Cortex of kidney (tissue), 1 donor: ENCODE data around the gene PSAP.

Experiments used
- DNase-seq: peaks from one replicate; lab custom pipeline; 2025; lab: John Stamatoyannopoulos, UW

PSAP gene

DNA sequence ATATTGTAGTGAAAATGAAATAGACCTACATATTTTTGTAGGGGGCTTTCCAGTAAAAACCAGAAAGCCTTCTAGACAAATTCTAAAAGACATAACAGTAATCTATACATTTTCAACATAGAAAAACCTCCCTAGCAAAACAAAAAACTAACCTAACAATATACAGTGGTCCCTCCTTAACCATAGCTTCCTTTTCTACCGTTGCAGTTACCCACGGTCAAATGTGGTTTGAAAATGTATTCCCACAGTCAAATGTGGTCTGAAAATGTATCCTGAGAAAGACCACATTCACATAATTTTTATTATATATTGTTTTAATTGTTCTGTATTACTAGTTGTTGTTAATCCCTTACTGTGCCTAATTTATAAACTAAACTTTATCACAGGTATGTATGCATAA, 6.4 kb downstream of the PSAP start:
- no peak for DNase-seq

DNA sequence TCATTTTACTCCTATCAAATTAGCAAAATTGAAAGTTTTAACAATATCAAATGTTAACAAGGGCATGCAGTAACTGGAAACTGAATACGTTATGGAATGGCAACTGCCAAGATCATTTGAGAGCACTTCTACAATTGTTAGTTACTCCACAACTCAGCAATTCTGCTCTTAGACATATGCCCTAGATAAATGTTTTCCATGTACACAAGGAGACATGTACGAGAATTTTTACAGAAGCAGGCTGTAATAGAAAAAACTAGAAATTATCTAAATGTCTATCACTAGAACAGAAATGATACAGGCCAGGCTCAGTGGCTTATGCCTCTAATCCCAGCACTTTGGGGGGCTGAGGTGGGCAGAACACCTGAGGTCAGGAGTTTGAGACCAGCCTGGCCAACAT, 7.0 kb downstream of the PSAP start:
- DNase-seq, result no peak

DNA sequence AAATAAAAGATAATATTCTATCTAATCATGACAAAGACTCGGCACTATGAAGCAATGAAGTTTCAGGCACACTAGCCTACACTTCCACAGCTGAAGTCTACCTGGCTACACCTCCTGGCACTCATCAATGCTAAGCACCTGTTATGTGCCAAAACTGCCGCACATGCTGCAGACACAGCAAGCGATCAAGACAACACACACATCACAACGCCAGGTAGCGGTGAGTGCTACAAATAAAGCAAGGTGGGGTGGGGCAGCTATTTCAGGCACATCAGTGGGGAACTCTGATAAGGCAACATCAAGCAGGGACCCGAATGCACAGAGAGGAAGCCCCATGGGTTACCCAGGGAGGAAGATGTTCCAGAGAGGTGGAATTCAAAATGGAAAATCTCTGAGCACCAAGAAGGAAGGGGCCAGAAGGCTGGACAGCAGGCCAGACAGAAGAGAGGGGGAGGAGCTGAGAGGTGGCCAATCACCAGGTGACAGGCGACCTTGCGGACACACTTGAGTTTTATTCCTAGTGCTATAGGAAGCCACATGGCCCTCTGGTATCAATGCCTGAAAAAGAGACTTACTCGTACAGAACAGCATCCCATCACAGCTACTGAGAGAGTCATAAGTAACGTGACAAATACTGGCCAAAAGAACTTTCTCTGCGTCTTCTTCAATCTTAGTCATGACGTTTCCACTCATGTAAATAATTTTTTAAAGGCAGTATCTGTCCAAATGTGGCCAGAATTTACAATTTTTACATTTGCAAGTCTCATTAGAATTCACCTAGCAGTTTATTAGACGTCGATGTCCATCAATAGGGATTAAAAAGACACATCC, 8.0 kb downstream of the PSAP start:
- no peak for DNase-seq

DNA sequence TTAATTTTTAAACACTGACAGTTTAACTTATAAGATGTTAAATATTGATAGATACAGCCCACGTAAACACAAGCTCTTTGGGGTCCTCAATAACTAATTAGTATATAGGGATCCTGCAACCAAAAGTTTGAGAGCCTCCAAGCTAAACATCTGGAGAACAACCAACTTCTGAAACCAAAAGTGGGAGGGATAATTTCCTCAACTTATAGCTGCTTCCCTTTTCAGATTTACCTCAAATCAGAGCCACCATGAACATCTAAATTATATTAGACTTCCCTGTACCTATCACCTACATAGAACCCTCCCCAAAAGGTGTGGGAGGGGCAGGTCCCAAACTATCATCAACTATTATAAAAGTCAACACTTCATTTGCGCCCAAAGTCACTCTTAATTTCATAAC, 8.6 kb downstream of the PSAP start:
- no peak for DNase-seq

DNA sequence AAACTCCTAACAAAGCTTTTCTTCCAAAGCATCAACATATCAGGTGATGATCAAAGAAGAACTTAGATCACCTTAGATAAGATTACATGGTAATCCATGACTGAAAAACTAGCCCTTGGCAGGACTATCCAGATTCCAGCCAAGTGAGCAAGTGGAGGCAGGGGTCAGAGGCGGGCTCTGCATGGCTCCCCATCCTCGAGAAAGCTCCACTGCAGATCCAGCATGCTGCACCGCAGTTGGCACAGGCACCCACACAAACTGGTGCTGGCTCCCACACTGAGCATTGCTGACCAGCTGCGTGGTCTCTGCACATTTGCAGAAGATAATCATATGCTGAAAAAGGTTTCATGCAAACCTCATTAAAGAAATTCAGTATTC, 10.1 kb downstream of the PSAP start:
- no peak for DNase-seq

DNA sequence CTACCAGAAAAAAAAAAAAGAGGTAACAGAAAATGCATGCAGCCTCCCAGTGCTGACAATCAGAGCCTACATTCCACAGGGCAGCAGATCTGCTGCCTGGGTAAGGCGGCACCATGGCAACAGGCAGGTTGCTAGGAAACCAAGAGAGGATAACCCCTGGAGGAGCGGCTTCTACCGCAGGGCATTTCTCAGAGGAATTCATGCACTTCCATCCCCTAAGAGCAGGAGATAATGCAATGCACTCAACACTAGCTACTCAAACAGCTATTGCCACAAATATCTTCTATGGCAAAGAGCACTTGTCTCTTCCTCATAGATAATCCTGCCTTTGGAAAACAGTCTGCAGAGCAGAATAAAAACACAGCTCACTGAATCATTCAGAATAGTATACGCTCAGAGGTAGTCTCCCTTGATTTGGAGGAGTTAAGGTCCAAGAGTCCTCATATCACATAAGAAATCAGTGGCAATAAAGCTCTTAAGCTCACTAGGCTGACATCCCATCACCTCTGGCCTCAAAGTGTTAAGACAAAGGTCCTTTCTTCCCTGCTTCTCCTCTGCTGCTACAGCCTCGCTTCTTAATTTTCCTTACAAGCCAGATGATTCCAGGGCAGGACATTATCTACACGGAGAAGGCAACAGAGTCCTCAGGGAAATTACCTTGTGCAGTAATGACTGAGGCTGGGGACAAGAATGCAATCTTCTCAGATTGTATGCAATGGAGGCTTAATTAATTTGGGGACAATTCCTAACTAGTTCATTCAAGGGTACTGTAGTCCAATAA, 10.7 kb downstream of the PSAP start:
- no peak for DNase-seq

DNA sequence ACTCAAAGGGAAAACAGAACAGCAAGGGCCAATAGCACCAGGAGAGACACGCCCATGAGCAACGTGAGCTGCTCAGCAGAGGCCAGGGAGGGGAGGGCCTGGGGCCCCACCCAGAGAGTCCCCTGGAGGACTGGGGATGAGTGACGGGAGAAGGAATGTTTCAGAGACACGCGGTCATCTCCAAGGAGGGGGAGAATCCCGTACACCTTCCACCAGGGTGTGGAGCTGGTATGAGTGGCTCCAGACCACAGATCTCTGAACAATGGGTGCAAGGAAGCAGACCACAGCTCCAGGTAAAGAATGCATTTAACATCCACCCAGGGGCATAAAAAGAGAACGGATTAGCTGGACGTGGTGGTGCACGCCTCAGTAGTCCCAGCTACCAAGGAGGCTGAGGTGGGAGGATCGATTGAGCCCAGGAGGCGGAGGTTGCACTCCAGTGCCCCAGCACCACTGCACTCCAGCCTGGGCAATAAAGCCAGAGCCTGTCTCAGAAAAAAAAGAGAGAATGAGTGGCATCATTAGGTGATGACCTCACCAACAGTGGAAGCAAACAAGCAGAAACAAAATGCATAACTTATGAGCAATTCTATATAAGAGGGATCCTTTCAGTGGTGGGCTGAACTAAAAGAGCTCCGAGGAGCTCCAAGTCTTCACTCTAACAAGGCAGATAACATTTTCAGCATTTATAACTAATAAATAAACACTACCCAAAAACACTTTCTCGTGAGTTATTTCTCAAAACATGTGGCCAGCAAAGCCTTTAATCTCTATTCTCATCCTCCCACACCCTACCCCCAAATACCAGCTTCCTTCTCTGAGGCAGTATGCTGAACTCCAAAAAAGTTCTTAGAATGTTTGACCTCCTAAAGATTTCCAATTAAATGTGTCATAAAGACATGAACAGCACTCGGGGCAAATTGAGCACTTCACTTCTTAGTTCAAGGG, 12.5 kb downstream of the PSAP start:
- no peak for DNase-seq

DNA sequence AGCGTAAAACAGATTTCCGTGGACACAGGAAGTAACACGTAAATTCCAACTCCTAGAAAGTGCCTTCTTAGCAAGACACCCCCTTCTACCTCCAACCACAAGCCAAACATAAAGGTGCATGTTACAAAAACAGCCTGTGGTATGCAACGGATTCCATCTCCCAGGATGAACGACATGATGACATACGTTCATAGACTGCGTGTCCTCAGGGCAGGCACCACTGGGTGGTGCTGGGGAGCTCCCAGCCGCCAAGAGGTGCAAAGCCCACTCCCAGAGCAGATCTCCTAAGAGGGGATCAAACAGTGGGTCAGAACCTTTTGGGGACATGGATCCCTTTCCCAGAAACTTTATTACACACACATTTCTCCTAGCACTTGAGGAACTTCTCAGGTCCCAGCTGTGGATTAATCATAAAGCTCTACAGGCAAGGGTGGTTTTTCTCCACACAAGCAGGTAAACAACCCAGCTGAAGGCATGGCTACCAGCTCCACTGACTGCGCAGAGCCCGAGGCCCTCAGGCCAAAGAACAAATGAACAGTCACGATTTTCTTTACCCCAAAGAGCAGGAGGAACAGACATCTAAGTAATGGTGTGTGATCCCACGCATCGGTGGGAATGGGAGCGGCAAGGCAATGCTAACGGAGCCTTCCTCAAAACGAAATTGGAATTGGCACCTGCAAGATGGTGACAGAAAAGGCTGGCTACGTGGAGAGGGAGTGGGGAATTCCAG, 13.8 kb downstream of the PSAP start:
- DNase-seq, result no peak

DNA sequence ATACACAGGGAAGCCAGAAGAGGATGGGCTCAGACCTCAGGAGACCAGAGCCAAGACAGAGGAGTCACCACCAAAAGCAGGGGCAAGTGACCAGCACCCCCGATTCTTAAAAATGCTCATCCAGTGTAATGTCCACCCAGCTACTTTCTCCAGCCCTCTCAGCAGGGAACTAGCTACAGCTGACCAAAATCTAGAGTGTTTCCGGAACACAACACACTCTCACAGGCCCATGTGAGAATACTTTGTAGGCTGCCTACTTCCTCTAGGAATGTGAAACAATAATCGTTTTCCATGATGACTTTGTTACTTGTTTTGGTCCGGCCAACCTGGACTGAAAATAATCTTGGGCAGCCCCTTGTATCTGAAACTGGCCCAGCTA, 14.5 kb downstream of the PSAP start:
- no peak for DNase-seq

DNA sequence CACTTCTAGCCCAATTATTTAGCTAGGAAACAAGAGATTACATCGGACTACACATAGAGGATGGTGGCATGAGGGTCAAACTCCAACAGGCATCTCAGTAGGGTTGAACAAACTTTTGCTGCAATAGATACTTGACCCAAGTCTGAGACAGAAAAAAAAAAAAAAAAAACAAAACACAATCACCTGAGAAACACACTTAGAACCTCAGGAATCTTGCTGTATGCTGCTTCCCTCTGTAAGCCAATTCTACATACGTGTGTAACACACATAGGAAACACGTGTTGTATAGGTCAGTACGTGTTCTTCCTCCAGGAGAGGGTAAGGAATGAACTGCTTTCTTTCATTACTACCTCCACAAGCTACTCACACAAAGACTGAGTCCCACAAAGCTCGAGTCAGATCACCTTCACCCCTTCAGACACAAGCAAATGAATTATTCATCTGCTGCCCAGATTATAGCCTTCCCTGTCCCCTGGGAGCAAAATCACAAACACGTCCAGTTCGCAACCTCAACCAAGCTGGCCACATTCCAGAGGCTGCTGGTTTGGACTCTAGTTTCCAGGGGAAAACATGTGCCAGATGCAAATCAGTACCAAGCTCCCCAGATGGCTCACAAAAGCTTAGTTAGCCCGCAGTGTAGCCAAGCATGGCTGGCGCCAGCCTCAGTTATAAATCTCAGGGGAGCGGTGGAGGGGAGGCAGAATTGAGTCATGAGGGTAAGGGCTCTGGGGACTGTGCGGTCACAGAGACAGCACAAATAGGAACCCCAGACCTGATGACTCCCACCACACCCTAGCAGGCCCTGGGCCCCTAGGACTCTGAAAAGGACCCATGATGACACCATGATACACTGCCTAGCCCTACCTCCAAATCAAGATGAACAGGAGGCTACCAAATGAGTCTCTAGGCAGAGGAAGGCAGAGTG, 15.1 kb downstream of the PSAP start:
- DNase-seq, result no peak

DNA sequence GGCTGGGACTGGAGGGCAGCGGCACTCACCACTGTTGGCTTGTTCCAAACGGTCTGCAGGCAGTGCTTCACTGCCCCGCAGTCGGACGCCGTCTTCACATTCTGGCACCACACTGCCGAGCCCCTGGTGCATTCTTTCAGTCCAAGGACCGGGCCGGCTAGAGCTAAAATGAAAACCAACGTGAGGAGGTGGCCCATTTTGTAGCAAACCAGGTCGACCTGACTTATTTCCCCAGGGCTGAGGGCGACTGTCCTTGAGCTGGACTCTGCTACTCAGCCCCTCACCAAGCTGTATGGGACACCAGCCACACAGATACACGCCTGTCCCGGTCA, 16.7 kb downstream of the PSAP start:
- no peak for DNase-seq

DNA sequence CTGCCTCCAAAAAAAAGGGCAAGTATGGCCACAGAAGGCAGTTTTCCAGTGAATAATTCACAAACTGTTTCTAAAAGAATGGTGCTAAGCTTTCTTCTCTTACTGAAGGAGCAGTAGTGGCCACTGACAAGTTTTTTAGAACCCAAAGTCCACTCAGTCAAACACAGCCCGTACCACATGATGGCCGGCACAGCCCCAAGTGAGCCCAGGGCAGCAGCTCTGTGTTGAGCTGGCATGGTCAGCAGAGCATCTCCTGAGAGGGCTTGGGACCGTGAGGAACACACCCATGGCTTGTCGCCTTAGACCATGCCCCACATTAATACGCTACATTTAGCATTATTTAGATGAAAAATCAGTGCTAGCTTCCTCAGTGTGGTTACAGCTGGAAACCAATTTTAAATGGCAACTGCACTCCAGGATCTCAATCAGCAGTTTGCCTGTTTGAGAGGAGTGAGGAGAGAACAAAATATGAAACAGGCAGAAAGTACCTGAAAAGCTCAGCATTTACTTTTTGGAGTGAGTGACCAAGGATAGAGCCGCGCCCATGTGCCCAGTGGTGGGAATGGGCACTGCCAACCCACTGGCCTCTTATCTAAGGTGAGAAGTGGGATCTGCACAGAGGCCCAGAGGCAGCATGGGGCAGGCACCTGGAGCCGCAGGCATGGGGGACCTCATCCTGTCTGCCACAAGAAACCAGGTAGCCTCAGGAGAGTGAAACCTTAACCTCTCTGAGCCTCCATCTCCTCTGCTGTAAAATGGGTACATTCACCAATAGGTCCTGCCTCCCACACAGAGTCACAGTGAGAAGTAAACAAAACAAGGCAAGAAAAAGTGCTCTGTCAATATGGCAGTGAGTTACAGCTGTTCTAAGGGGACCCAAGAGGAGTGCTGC, 17.4 kb downstream of the PSAP start:
- DNase-seq, result no peak

DNA sequence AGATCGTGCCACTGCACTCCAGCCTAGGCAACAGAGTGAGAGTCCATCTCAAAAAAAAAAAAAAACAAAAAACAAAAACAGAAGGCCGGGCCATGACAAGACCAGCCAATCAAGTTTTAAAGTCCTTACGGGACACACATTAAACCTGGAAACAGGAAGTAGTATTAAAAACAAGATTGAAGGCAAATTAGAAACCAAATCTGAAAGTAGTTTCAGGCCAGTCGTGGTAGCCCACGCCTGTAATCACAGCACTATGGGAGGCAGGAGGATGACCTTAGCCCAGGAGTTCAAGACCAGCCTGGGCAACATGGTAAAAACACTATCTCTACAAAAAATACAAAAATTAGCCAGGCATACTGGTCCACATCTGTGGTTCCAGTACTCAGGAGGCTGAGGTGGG, 18.1 kb downstream of the PSAP start:
- DNase-seq, result no peak

DNA sequence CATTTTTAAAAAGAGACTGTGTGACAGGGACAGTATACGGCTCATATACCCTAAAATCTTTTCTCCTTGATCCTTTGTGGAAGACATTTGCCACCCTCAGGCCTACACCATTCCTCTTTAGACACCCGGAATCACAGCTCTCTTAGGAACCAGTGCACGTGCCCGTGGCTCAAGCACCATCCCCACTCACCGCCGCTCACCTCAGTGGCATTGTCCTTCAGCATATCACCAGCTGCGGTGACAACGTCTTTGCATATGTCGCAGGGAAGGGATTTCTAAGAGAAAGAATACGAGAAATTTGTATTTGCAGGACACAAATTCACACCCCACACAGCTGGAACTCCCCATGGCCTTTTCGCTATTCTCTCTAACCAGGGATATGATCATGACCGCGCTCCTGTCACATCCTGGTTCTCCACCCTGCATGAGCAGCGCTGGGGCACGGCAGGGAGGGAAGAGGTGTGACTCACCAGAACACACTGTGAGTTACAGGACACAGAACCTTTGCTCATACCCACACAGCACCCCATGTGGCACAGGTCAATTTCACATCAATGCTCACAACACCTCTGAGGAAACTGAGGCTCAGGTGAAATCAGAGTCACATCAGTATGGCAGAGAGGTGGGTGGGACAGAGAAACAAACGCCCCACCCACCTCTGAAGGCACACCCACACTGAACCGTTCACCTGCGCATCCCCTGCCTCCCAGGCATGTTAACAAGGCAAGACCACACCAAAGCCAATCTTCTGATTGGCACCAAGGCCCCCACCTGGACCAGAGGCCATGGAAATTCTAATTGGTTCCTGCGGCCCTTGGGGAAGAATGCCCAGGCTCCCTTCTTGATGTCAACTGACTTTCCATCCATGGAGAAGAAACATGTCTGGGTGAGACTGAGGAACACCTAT, 19.2 kb downstream of the PSAP start:
- no peak for DNase-seq

DNA sequence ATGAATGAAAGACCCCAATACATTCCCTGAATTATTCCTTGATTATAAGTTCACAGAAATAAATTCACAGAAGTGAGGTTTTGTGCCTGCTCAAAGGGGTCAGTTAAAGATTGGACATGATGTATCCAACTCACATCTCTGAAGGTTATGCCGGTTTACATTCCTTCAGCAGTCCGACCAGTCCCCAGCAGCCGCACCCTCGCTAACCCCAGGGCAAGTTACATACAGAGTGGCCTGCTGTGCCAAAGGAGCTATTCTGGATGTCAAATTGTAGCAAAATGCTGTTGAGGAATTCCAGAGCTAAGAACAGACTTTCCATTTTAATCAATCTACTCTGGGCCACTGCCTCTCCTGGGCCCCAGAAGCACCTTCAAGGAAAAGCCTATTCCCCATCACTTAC, 20.3 kb downstream of the PSAP start:
- DNase-seq, result no peak

DNA sequence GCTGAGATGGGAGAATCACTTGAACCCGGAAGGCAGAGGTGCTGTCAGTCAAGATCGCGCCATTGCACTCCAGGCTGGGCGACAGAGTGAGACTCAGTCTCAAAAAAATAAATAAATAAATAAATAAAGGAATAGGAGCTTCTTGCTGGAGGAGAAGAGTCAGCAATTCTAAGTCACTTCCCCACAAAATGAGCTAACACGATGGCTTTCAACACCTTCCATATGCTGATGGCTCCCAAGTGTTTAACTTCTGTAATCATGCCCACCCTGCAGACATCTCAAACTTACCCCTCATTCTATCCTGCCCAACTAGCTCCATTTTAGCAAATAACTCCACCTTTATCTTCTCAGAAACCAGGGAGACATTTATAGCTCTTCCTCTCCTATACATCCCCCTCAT, 21.2 kb downstream of the PSAP start:
- DNase-seq, result no peak

DNA sequence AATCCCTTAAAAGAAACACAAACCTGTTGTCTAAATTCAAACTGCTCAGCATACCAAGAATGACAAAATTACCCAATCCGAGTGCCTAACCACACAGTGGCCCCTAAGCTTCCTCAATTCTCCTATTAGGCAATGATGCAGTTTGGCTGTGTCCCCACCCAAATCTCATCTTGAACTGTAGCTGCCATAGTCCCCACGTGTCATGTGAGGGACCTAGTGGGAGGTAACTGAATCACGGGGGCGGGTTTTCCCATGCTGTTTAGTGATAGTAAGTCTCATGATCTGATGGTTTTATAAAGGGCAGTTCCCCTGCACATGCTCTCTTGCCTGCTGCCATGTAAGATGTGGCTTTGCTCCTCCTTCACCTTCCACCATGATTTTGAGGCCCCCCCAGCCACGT, 21.9 kb downstream of the PSAP start:
- DNase-seq, result no peak

DNA sequence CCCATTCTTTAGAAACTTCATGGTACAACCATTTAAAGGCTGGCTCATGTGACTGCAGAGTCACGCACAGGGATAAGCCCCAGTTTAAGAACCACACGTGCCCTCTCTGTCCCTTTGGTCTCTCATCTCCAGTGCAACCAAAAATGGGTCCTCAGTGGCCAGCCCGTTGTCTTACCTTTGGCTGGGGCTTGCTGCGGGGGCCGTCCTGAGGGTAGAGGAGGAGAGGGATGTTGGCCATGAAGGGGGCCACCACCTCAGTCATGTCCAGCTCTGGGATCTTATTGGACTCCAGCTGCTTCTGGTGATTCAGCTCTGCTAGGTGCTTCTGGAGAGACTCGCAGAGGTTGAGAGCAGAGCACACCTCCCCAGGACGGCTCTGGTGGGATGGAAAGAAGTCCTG, 22.3 kb downstream of the PSAP start:
- DNase-seq, result no peak

DNA sequence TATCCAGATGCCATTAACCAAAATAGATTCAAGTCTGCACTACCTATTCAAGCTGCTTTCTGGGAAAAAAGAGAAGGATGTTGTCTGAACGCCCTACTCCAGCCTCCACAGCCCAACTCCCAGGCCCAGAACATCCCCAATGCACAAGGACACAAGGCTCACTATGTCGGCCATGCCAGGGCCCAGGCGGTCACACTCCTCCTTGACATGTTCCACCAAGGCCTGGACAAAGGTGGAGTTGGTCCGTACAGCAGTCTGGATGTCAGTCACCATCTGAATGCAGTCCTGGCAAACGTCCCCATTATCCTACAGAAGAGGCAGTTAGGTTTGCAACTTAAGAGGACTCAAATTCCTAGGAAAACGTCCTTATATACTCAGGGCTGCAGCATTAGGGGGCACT, 23.2 kb downstream of the PSAP start:
- no peak for DNase-seq
